GM19324 (cell line): ENCODE results near the gene CLCA4.
"Not testable (repeated sequence)": the region's sequence is repeated elsewhere in the genome, so short reads cannot be mapped to it uniquely, and the experiment has no call there.

Source experiments
- ATAC-seq: cut with Tn5 transposase; IDR thresholded peaks from one replicate; pipeline ENCODE4 v1.9.1; 2021; ENCODE audit warnings: mild to moderate bottlenecking, moderate library complexity; ENCODE audit not compliant: unreplicated experiment, low FRiP score

Gene CLCA4

GRCh38 chr1:86546787-86547221 is at the start of gene CLCA4:
CLCA4 (plus strand) TSS chr1:86547078; CDS start chr1:86547120, 42 bp downstream.
- no peak for ATAC-seq

- no peak for ATAC-seq
These were observed 48.6 kb upstream of the CLCA4 start for GRCh38 chr1:86498281-86498680.

GRCh38 chr1:86499987-86500593 is 46.8 kb upstream of the CLCA4 start:
- ATAC-seq: no peak

GRCh38 chr1:86500714-86501113 is 46.2 kb upstream of the CLCA4 start:
- no peak for ATAC-seq

- not testable (repeated sequence) for ATAC-seq
These were observed 44.7 kb upstream of the CLCA4 start for GRCh38 chr1:86502125-86502646.

GRCh38 chr1:86502721-86503405 is 44.0 kb upstream of the CLCA4 start:
- no peak for ATAC-seq

GRCh38 chr1:86503406-86504136 is 43.3 kb upstream of the CLCA4 start:
- ATAC-seq: no peak

GRCh38 chr1:86504137-86504479 is 42.8 kb upstream of the CLCA4 start:
- ATAC-seq: no peak

- no peak for ATAC-seq
These were observed 41.8 kb upstream of the CLCA4 start for GRCh38 chr1:86504895-86505563.

GRCh38 chr1:86505564-86505902 is 41.3 kb upstream of the CLCA4 start:
- ATAC-seq: no peak

GRCh38 chr1:86507935-86508582 is 38.8 kb upstream of the CLCA4 start:
- no peak for ATAC-seq

GRCh38 chr1:86508583-86508969 is 38.3 kb upstream of the CLCA4 start:
- ATAC-seq: no peak

- no peak for ATAC-seq
These were observed 31.3 kb upstream of the CLCA4 start for GRCh38 chr1:86515597-86515996.

GRCh38 chr1:86516335-86516734 is 30.5 kb upstream of the CLCA4 start:
- no peak for ATAC-seq

GRCh38 chr1:86517336-86517735 is 29.5 kb upstream of the CLCA4 start:
- no peak for ATAC-seq

- ATAC-seq: no peak
These were observed 25.9 kb upstream of the CLCA4 start for GRCh38 chr1:86520789-86521521.

- no peak for ATAC-seq
These were observed 25.4 kb upstream of the CLCA4 start for GRCh38 chr1:86521522-86521891.

GRCh38 chr1:86522240-86522639 is 24.6 kb upstream of the CLCA4 start:
- no peak for ATAC-seq

- no peak for ATAC-seq
These were observed 23.1 kb upstream of the CLCA4 start for GRCh38 chr1:86523670-86524354.
